B cell (primary cell): ENCODE data around the gene ACER1. TPM values are rescaled to one million over a fixed set of nuclear protein-coding genes. Genes with fewer than 3 reads are reported as not detected.
A peak's percentile ranks its signal among the peaks of the same experiment; 100 is the strongest.

ENCODE experiments used
- ATAC-seq: fragments of 200-7000 bp; cut with Tn5 transposase; one replicate; pipeline ENCODE4 v1.10.0; 2021; ENCODE audit warnings: low read depth, mild to moderate bottlenecking, moderate number of reproducible peaks, moderate library complexity
- CTCF ChIA-PET: fragments of 350-600 bp; sonication (Branson Sonifier 250); formaldehyde crosslinking; loops from one replicate; lab custom pipeline; 2021; ENCODE audit warnings: antibody characterized with exemption, inconsistent platforms; lab: Charles Lee
- POLR2A ChIA-PET: fragments of 350-600 bp; sonication (Branson Sonifier 250); formaldehyde crosslinking; loops from one replicate; lab custom pipeline; 2021; ENCODE audit warnings: antibody characterized with exemption; lab: Charles Lee
- DNase-seq: peaks from one replicate; pipeline ENCODE4 v3.0.0; 2013
- H2AFZ ChIP-seq: 2 replicates; pipeline ENCODE4 v1.6.1; 2012; ENCODE audit warnings: mild to moderate bottlenecking, low read depth, low read length; ENCODE audit not compliant: insufficient read depth, poor library complexity, severe bottlenecking
- H3K27ac ChIP-seq, 2 donors: 1 replicate in 1 of 2; 2 replicates in 1 of 2; pipeline ENCODE4 v1.5.1; 2012 to 2013; ENCODE audit warnings: low read length in 2 of 2, mild to moderate bottlenecking in 2 of 2, moderate library complexity in 1 of 2
- H3K27me3 ChIP-seq, 4 experiments: fragments of 200-600 bp in 1 of 4; sonication (generic) in 1 of 4; replicated peaks in 1 of 4; 1 replicate in 2 of 4; 2 replicates in 2 of 4; pipeline versions ENCODE4 v1.6.1 to v1.7.0; 2013 to 2016; ENCODE audit warnings: low read length in 3 of 4, mild to moderate bottlenecking in 2 of 4, mixed read lengths in 1 of 4, moderate library complexity in 1 of 4; ENCODE audit not compliant: insufficient read depth in 4 of 4, control insufficient read depth in 3 of 4; ENCODE audit errors: control extremely low read depth in 1 of 4
- H3K36me3 ChIP-seq, 2 experiments: replicated peaks in 1 of 2; 1 replicate in 1 of 2; 2 replicates in 1 of 2; pipeline versions ENCODE4 v1.6.1 to v1.7.1; 2013; ENCODE audit warnings: low read length in 1 of 2; ENCODE audit not compliant: insufficient read depth in 2 of 2, control insufficient read depth in 1 of 2; ENCODE audit errors: control extremely low read depth in 1 of 2, extremely low read depth in 1 of 2
- H3K4me1 ChIP-seq, 2 donors: fragments of 200-600 bp in 1 of 2; sonication (generic) in 1 of 2; 1 replicate in 1 of 2; 2 replicates in 1 of 2; pipeline versions ENCODE4 v1.5.1 to v1.6.1; 2013 to 2017; ENCODE audit warnings: low read length in 2 of 2; ENCODE audit not compliant: control insufficient read depth in 2 of 2, insufficient read depth in 2 of 2
- H3K4me2 ChIP-seq: replicated peaks from 2 replicates; pipeline ENCODE3; 2012; ENCODE audit warnings: mild to moderate bottlenecking, low read depth, low read length; ENCODE audit not compliant: poor library complexity, severe bottlenecking
- H3K4me3 ChIP-seq, 5 experiments: fragments of 200-600 bp in 1 of 5; sonication (generic) in 1 of 5; 1 replicate in 3 of 5; 2 replicates in 2 of 5; pipeline versions ENCODE4 v1.5.1 to v1.7.0; 2011 to 2016; ENCODE audit warnings: low read length in 4 of 5, mild to moderate bottlenecking in 4 of 5, low read depth in 2 of 5, control low read depth in 1 of 5, moderate library complexity in 1 of 5; ENCODE audit not compliant: insufficient read depth in 1 of 5; ENCODE audit errors: control extremely low read depth in 1 of 5, extremely low read depth in 1 of 5
- H3K79me2 ChIP-seq: fragments of 200-600 bp; sonication (generic); one replicate; pipeline ENCODE4 v1.6.0; 2016; ENCODE audit warnings: low read length; ENCODE audit not compliant: control insufficient read depth, insufficient read depth
- H3K9ac ChIP-seq: fragments of 200-600 bp; sonication (generic); 2 replicates; pipeline ENCODE4 v1.6.1; 2017; ENCODE audit warnings: mild to moderate bottlenecking, low read length, moderate library complexity
- H3K9me3 ChIP-seq, 3 donors: one replicate each; pipeline versions ENCODE4 v1.6.1 to v1.7.1; 2013; ENCODE audit warnings: low read length in 2 of 3; ENCODE audit not compliant: control insufficient read depth in 2 of 3, insufficient read depth in 1 of 3; ENCODE audit errors: control extremely low read depth in 1 of 3
- H4K20me1 ChIP-seq: 2 replicates; pipeline ENCODE4 v1.6.0; 2012; ENCODE audit warnings: mild to moderate bottlenecking, low read length; ENCODE audit not compliant: insufficient read depth, control insufficient read depth, poor library complexity, severe bottlenecking
- H3K27ac Mint-ChIP-seq: one replicate; pipeline ENCODE4 v1.8.0; 2021; ENCODE audit warnings: mixed read lengths
- H3K27me3 Mint-ChIP-seq: one replicate; pipeline ENCODE4 v1.8.0; 2021; ENCODE audit warnings: mixed read lengths
- H3K4me1 Mint-ChIP-seq: one replicate; pipeline ENCODE4 v1.8.0; 2021; ENCODE audit warnings: mixed read lengths
- H3K4me3 Mint-ChIP-seq: one replicate; pipeline ENCODE4 v1.8.0; 2021; ENCODE audit warnings: mixed read lengths
- H3K9me3 Mint-ChIP-seq: one replicate; pipeline ENCODE4 v1.8.0; 2022; ENCODE audit warnings: mixed read lengths; ENCODE audit not compliant: insufficient read depth
- CTCF ChIP-seq: fragments of 200-600 bp; IDR thresholded peaks from one replicate; pipeline ENCODE4 v1.8.0; 2022; ENCODE audit warnings: antibody characterized with exemption, mild to moderate bottlenecking
- EZH2 ChIP-seq: IDR thresholded peaks from 2 replicates; pipeline ENCODE4 v1.6.1; 2012; ENCODE audit warnings: borderline replicate concordance, low read depth, mild to moderate bottlenecking, moderate library complexity, low read length; ENCODE audit not compliant: insufficient read depth, poor library complexity, severe bottlenecking
- WGBS: methylation state at CpG from one replicate; pipeline ENCODE4 v1.1.5; 2013; ENCODE audit warnings: missing lambda C conversion rate; ENCODE audit not compliant: insufficient coverage; 5-methylcytosine and 5-hydroxymethylcytosine counted together
- intact Hi-C: fragments of 100-400 bp; cut with micrococcal nuclease; formaldehyde crosslinking; loops from one replicate; pipeline ENCODE4 v1.10.0; 2022
- polyA plus RNA-seq: library from polyadenylated mRNA; depleted of rRNA; stranded (reverse); fragments of >200 nt; gene quantifications from 2 replicates; pipeline ENCODE4 v1.2.3, GENCODE V29; 2012
- total RNA-seq, 2 donors: library from RNA; stranded (reverse); fragments of 120-200 nt in 1 of 2; gene quantifications; 1 replicate in 1 of 2; 2 replicates in 1 of 2; pipeline versions ENCODE4 v1.2.3 to v1.2.4, GENCODE V29; 2013 to 2022

ACER1 gene
- total and polyA plus RNA-seq, 2 donors (not counting 1 experiment from before 2014, with no cell fraction given) = not detected

GRCh38 chr19:6372594-6373095 lies 39.2 kb upstream of the ACER1 start, which contains the start of gene ALKBH7:
Gene ALKBH7 (plus strand): TSS chr19:6372794. CDS start chr19:6372821, 27 bp downstream.
- H3K9ac ChIP-seq = peak within 1 kb of the TSS; percentile 99
- H3K36me3 ChIP-seq = peaks cover 0 to 15% of the 10 kb centered on the region in 2 experiments
- H3K9me3 ChIP-seq = no peaks in the 10 kb centered on the region
- TF ChIP-seq EZH2 (no peak), CTCF (no peak)
- H3K79me2 ChIP-seq = no peaks in the 10 kb centered on the region
- intact Hi-C loops = loop anchor here (1.0 to 5.0 kb wide), 8 partner anchors 11 to 1650 kb away; partner anchors contain the start of genes CLPP, DENND1C, DPP9 and GTF2F1
- Mint-ChIP-seq H3K4me1 (peaks cover 11% of the 10 kb centered on the region), H3K4me3 (peak within 1 kb of the TSS; percentile 91), H3K27ac (peak within 1 kb of the TSS; percentile 91), H3K27me3 (no peaks in the 10 kb centered on the region), H3K9me3 (no peaks in the 10 kb centered on the region)
- H4K20me1 ChIP-seq = no peaks in the 10 kb centered on the region
- H3K27me3 ChIP-seq = no peaks in the 10 kb centered on the region
- peak within 1 kb of the TSS; percentile 91 for H2AFZ ChIP-seq
- H3K4me1 ChIP-seq = peaks cover 9 to 12% of the 10 kb centered on the region in 2 donors
- H3K4me2 ChIP-seq = peak within 1 kb of the TSS; percentile 94
- DNase-seq (peak; percentile 99), ATAC-seq (peak; percentile 73)
- H3K27ac ChIP-seq = peak within 1 kb of the TSS; percentile 88 to 98
- WGBS = 0% methylated on average over 47 of the region's 47 CpGs
- CTCF ChIA-PET = interaction anchor here (0.6 to 1.6 kb wide), 8 partner anchors 10 to 206 kb away, joined by 3 to 5 read pairs (median 3); partner anchors contain the start of genes CLPP and GTF2F1
- H3K4me3 ChIP-seq = peak within 1 kb of the TSS; percentile 45 to 96 (median 93)
- POLR2A ChIA-PET = interaction anchor here (0.5 to 3.6 kb wide), 8 partner anchors 11 to 956 kb away, joined by 3 to 25 read pairs (median 5); partner anchors contain the start of genes CLPP, GTF2F1, KHSRP and NDUFA11

GRCh38 chr19:6364353-6364752 lies 30.9 kb upstream of the ACER1 start:
- ATAC-seq (no peak), DNase-seq (no peak)
- Histone ChIP-seq H3K9ac (no peak overlapping the region), H2AFZ (no peak overlapping the region), H3K9me3 (peaks cover 0 to 5% (median 0%) of the 10 kb centered on the region in 3 donors), H4K20me1 (no peaks in the 10 kb centered on the region), H3K4me2 (no peak overlapping the region), H3K36me3 (peaks cover 0 to 34% of the 10 kb centered on the region in 2 experiments), H3K27ac (no peak overlapping the region), H3K79me2 (peaks cover 11% of the 10 kb centered on the region), H3K4me3 (no peak overlapping the region), H3K27me3 (no peaks in the 10 kb centered on the region), H3K4me1 (peaks cover 6 to 12% of the 10 kb centered on the region in 2 donors)
- ChIA-PET CTCF (no interaction called here), POLR2A (no interaction called here)
- 100% methylated on average over 9 of the region's 21 CpGs for WGBS
- H3K27me3 Mint-ChIP-seq = no peaks in the 10 kb centered on the region
- no peak for TF ChIP-seq EZH2
- TF ChIP-seq CTCF = no peak
- no peaks in the 10 kb centered on the region for H3K9me3 Mint-ChIP-seq
- no peak overlapping the region for H3K27ac Mint-ChIP-seq
- H3K4me1 Mint-ChIP-seq = peaks cover 14% of the 10 kb centered on the region
- no peak overlapping the region for H3K4me3 Mint-ChIP-seq
- intact Hi-C loops = no loop called here
